GM03348 (cell line): Measurements from ENCODE around the gene RIMBP3C.
"Not testable (repeated sequence)": the region's sequence is repeated elsewhere in the genome, so short reads cannot be mapped to it uniquely, and the experiment has no call there.

Experiments used
- DNase-seq: peaks from one replicate; pipeline ENCODE4 v3.0.0; 2012; ENCODE audit warnings: low spot score

RIMBP3C gene

GRCh38 chr22:21573750-21574494 is 22.7 kb upstream of the RIMBP3C start:
- DNase-seq = no peak

GRCh38 chr22:21573293-21573734 is 22.1 kb upstream of the RIMBP3C start:
- DNase-seq = no peak

- DNase-seq = no peak
Measured at GRCh38 chr22:21571679-21572078, 20.4 kb upstream of the RIMBP3C start.

DNA sequence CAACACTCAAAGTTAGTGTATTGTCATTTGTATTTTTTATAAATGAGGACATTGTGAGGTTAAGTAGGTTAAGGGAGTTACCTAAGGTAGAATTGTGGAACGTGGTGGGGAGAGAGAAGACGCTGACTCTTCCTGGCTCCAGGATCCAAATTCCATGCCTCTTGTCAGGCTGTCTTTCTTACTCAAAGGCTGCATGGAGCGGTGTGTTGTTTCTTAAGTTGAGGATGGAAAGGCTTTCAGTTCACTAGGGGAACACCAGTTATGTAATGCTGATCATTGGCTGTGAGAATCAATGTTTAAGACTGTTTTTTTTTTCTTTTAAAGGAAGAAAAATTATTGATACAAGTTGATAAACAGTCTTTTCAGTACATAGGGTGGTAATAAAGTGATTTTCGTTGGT is 19.1 kb upstream of the RIMBP3C start:
- no peak for DNase-seq

GRCh38 chr22:21569459-21570170 is 18.4 kb upstream of the RIMBP3C start:
- DNase-seq = no peak

DNA sequence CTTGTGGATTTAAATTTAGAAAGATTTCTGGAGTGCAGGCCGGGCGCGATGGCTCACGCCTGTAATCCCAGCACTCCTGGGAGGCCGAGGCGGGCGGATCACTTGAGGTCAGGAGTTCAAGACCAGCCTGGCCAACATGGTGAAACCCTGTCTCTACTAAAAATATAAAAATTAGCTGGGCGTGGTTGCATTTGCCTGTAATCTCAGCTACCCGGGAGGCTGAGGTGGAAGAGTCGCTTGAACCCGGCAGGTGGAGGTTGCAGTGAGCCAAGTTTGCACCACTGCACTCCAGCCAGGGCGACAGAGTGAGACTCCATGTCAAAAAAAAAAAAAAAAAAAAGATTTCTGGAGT is 17.8 kb upstream of the RIMBP3C start:
- DNase-seq = not testable (repeated sequence)

- DNase-seq = peak; percentile 70
Measured at GRCh38 chr22:21568347-21569075, 17.2 kb upstream of the RIMBP3C start.

- DNase-seq = peak; percentile 95
Measured at GRCh38 chr22:21567456-21568346, 16.4 kb upstream of the RIMBP3C start, which contains the start of gene UBE2L3. UBE2L3 (plus strand) TSS chr22:21567714; CDS start chr22:21567745, 31 bp downstream.

- no peak for DNase-seq
Measured at GRCh38 chr22:21564411-21564810, 13.2 kb upstream of the RIMBP3C start.

- DNase-seq = no peak
Measured at GRCh38 chr22:21563912-21564311, 12.7 kb upstream of the RIMBP3C start.

DNA sequence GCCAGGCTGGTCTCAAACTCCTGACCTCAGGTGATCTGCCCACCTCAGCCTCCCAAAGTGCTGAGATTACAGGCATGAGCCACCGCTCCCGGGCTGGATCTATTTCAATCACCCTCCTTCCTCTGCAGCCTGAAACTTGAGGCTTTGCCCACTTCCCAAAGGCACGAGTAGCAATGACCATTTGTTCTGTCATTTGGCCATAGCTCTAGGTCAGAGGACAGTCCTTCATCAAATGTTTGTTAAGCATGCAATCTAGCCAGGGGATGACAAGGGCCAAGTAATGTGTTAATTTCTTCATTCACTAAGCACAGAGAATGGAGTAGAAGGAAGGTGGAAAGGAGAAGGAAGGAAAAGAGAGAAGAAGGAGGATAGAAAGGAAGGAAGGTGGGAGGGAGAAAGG is 9.4 kb upstream of the RIMBP3C start:
- not testable (repeated sequence) for DNase-seq

GRCh38 chr22:21559345-21560125 is 8.3 kb upstream of the RIMBP3C start:
- DNase-seq = not testable (repeated sequence)

DNA sequence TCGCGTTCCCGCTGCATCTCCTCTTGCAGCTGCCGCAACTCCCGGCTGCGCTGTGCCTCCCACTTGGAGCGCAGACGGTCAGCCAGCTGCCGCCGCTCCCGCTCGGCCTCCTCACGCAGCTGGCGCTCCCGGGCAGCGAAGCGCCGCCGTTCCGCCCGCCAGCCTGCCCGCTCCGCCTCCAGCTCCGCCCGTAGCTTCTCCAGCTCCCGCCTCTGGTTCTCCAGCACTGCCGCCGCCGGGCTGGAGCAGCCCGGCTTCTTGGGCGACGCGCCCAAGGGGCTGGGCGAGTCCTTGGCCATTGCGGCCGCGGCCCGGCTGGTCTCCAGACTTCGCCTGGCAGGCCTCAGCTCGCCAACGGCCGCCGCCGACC is 598 bp downstream of the RIMBP3C start:
- not testable (repeated sequence) for DNase-seq

DNA sequence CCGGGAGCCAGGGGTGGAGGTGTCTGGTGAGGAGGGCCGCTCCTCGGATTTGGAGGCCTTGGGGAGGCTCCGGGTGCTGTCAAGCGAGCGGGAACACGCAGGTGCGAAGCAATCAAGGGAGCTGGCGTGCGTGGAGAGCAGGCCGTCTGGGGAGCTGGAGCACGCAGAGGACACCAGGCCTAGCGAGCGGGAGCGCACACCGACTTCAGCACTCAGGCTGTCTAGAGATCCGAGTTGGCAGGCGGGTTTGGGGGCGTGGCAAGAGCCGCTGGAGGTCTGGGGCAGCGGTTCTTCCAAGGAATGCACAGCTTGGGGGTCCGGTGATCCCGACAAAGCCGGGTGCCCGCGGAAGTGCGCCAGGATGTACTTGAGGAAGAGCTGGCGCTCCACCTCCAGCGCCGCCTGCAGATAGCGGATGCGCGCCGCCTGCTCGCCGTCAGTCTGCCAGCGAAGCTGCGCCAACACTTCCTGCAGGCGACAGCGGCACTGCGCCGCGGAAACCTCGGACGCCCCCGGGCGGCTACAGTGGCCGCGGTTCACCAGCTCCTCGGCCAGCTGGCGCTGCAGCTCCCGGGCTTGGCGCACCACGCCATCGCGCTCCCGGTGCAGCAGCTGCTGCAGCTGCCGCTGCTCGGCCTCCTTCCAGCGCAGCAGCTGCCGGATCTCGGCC is 1.1 kb downstream of the RIMBP3C start:
- DNase-seq = not testable (repeated sequence)

DNA sequence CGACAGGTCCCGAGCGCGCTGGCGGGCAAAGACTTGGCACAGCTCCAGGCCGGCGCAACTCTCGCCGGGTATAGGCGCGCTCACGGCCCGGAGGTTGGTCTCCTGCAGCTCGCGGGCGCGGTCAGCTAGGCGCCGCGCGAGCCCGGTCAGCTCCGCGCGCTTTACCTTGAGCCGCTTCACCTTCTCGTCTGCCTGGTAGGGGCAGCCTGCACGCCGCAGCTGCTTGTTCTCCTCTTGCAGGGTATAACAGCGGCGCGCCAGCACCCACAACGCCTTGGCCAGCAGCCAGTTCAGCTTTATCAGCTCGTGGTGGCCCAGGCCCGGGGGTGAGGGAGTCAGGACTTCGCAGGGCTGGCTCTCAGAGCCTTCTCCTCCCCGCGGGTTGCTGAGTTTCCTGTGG is 1.7 kb downstream of the RIMBP3C start:
- not testable (repeated sequence) for DNase-seq

DNA sequence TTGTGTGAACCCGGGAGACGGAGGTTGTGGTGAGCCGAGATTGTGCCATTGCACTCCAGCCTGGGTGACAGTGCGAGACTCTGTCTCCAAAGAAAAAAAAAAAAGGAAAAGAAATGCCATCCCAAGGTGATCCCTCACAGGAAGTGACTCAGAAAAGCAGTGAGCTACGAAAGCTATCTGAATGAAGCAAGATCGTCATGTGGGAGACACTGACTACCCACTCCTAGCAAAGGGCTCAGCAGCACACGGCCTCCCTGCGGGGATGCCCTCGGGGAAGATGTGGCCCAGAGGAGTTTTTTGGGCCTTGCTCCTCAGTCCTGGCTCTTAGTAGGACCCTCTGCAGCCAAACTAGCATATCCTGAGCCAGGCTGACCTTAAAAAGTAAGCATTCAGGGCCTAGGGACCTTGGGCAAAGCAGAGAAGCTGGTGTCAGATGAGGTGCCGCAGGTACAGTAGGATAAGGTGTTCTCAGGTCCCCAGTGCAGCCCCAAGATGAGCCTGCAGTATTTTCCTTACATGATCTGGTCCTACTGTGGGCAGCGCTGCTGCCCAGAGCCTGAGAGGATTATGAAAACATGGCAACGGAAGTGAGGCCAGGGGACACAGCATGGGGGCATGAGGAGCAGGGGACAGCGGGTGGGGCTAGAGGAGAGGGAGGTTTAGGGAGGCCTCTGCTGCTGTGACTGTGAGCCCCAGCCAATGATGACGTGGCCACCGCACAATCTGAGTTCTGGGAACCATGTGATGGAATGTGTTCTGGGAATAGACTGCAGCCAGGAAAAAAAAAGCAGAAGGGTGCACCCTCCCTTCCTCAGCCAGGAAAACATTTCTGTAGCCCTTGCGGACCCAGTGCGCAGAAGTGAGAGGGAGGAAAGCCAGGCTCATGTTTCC is 6.6 kb downstream of the RIMBP3C start:
- not testable (repeated sequence) for DNase-seq

DNA sequence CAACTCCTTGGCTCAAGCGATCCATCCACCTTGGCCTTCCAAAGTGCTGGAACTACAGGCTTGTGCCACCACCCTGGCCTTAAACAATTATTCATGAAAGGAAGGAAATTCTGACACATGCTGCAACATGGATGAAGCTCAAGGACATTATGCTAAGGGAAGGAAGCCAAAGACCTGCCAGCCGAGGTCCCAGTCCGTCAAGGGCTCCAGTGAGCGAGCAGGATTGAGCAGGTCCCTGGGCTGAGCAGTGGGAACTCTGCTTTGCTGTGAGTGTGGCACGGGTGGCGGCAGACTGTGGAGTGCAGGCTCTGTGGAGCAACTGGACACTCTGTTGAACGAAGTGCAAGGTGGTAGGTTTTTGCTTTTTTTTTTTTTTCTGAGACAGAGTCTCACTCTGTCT is 11.4 kb downstream of the RIMBP3C start:
- DNase-seq = not testable (repeated sequence)

DNA sequence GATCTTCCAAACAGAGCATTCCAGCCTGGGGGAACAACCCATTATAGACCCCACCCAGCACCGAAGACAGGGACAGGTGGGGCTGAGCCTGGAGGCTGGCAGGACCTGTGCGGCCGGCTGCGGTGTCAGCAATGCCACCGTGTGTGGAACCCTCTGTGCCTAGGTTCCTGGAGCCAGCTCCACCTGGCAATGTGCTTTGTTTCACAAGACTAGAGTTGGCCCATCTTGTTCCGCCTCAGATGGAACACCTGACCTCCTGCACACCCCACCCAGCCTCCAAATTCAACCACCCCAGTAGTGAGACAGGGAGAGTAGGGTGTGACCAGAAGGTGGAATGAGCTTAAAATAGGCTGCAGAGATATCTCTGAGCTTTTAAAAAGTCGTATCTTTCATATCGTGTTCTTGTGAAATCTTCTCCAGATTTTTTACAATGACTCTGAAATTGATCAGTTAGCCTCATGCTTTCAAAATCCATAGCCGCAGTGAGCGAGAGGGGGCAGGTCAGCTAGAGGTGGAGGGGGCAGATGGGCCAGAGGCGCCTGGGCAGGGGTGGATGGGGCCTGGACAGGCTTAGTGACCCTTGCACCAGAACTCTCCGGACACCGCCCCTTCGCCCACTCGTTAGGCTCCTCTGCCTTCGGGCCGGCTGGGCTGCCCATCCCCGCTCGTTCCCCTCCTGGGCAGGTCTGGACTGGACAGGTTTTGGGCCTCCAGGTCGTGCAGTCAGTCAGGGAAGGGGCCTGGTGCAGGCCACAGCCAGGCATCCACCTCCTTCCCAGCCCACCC is 18.2 kb downstream of the RIMBP3C start:
- not testable (repeated sequence) for DNase-seq
